HG03521 (cell line): Measurements from ENCODE around the gene FGF1.
"Not testable (repeated sequence)": the region's sequence is repeated elsewhere in the genome, so short reads cannot be mapped to it uniquely, and the experiment has no call there.

Experiments used
- ATAC-seq: cut with Tn5 transposase; IDR thresholded peaks from one replicate; pipeline ENCODE4 v1.9.1; 2021; ENCODE audit warnings: mild to moderate bottlenecking, moderate library complexity; ENCODE audit not compliant: unreplicated experiment

FGF1 gene

DNA sequence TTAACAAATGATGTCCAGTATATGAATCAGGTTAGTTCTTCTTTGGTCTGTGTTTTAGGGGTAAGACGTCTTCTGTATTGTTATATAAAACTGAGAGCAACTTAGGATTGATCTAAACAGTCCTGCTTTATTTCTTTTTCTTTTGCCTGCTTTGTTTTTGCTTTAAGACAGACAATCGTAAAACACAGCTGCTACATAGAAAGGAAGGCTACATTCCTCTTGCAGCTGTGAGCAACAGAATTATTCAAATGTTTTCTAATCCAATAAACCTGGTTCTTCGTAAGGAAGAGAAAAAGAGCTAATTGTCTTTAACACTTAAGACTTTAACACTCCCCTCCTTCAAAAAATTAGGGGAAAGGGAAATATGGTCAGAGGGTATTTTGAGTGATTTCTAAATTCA is 14.6 kb downstream of the FGF1 start:
- ATAC-seq: no peak

DNA sequence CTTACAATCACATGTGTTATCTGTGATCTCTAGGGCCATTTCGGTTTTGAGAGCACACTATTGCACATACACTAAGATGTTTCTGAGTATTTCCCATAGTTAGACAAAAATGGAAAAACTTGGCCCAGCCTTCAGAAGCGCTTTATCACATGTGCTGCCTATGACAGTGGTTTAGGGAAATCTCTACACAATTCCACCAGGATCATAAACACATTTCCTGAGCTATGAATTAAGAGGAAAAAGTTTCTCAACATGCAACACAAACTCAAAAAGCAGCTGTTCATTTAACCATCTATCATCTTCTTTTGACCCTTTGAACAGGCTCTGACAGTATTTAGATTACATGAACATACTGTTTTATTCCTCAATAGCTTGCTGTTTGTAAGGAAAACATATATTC is 15.1 kb downstream of the FGF1 start:
- ATAC-seq: no peak

DNA sequence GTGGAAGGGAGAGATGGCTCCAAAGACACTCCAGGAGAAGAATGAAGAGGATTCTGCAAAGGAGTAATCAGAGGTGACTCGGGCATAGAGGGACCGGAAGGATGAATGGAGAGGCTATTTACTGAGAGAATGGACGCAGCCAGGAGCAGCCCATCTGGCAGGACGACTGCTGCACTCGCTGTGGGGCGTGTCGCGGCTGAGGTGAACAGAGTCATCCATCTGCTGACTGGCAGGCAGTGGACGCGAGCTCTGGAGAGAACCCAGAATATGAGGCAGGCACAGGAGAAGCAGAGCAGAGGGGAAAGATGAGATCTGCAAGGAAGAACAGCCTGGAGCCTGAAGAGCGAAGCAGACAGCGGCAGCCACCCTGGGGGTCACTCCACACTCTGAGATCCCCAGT is 16.4 kb downstream of the FGF1 start:
- no peak for ATAC-seq

DNA sequence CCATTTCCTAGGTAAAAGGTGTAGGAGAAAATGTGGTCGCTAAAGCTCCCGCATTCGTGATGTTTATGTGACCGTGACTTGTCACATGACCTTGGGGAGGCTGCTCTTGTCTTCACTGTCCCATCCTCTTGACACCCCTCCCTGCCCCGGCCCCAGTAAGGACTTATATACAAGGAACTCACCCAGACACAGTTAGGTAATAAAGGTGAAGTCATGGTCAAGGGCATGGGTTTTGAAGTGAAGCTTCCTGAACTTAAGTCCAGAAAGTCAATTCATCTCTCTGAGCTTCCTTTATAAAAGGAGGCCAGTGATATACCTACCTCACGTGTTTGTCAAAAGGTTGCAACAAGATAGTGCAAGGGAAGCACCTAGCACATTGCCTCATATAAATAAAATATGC is 17.6 kb downstream of the FGF1 start:
- ATAC-seq: no peak

DNA sequence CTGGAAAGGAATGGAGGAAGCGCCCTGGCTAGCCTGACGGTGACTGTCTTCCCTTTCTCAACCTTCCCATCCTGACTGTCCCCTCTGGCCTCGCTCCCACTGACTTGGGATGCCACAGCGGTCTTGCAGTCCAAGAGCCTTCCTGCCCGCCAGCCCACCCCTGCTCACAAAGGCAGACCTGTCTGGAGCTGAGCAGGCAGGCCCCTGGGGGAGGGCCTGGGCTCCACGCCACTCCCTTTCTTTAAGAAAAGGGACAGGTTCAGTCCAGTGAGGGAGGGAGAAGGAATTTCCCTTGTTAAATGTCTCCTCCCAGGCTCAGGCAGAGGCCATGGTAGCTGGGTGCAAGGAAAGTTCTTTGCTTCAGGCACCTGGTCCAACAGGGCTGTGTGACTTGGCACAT is 18.1 kb downstream of the FGF1 start:
- ATAC-seq: no peak

DNA sequence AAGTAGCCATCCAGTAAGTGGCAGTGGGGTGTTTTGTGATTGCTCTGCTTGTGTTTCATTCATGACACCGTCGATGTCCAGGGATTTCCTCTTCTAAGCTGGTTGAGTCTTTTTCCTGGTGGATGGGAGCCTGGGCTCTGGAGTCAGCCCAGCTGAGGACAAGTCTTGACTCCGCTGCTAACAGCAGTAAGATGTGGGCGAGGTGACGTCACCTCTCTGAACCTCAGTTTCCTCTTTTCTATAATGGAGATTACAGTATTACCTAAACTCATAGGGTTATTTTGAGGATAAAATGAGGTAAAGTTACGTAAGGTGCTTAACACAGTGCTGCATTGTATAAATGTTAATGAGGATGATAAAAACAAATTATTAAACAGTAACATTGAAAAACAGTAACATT is 21.3 kb downstream of the FGF1 start:
- no peak for ATAC-seq

DNA sequence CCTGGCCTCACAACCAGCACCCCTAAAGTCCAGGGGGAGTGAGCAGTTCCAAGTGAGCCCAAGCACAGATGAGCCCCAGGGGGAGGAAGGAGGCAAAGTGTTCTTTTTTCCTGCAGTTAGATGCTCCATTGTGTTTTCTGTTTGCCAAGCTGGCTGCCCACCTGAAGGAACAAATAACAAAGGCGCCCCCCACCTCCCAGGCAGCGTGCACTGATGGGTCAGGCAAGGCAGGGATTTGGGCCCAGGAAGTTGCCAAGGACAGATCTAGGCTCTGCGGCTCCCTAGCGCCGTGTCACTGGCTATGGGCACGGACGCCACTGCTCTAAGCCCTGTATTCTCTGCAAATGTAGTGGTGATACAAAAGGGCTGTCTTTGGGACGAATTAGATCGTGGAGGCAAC is 21.8 kb downstream of the FGF1 start:
- no peak for ATAC-seq

DNA sequence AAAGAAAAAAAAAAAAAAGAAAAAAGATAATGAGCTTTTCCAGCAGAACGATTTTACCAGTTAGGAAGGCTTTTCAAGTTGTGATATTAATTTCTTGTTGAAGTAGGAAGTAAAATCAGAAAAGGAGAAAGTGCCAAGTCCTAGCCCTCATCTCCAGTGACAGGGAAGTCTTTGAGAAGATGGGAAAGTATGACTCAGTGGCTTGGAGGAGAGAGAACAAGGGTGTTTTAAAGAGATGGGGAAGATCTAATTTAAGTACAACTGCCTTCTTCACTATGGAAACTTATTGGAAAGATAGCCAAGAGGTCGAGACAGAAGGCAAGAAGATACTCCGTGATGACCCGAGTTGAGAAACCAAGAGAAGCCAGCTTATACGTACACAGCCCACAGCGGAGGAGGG is 22.6 kb downstream of the FGF1 start:
- no peak for ATAC-seq

DNA sequence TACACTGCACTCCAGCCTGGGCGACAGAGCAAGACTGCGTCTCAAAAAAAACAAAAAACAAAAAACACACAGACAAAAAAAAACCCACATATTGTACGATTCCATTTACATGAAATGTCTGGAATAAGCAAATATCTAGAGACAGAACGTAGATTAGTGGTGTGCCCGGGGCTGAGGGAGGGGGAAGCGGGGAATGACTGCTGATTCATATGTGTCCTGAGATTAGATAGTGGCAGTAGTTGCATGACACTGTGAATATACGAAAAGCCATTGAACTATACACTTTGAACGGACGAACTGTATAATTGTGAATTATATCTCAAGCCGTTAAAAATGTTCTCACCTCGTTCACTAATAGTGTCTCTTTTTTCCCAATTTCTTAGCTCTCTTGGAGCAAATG is 23.9 kb downstream of the FGF1 start:
- no peak for ATAC-seq

DNA sequence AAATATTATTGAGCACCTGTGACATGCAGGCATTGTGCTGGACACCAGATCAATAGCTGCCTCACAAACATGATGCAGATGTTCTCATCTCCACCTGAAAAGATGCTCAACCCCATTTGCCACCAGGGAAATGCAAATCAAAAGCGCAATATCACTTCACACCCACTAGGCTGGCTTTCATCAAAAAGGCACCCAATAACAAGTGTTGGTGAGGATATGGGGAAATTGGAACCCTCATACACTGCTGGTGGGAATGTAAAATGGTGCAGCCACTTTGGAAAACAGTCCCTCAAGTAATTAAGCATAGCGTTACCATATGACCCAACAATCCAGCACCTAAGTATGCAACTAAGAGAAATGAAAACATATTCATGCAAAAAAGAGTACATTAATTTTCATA is 24.7 kb downstream of the FGF1 start:
- no peak for ATAC-seq

DNA sequence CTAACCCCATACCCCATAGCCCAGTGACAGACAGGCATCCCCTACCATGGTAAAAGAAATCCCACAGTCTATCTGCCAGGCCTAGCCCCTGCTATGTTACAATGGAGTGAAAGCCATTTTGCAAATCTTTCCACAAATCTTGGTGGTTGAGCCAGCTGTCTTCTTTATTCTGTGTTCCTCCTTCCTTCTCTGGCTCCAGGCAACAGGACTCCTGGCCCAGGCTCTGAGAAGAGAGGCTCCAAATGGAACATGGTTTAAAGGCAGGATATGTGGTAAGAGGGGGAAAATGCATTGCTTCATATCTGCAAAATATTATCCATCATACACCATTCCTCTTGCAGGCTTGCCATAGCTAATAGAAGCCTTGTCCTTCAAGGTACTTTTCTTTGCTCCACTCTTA is 25.2 kb downstream of the FGF1 start:
- ATAC-seq: no peak

DNA sequence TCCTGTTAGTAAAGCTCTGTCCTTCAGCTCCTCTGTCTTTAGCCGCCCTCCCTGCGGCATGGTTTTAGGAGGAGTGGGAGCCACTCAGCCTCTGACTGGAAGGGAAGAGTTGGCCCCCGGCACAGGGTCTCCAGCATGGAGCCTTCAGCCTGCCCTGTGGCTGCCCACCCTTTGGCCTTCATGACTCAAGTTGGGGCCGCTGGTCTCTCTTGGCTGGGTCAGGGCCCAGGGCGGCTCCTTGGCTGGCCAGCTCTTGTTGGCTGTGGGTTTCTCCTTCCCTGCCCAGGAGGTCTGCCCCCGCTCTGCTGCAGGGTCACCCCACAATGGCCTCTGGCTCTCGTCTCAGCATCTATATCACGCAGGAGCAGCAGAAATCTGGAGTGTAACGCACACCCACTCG is 25.7 kb downstream of the FGF1 start:
- ATAC-seq: no peak

DNA sequence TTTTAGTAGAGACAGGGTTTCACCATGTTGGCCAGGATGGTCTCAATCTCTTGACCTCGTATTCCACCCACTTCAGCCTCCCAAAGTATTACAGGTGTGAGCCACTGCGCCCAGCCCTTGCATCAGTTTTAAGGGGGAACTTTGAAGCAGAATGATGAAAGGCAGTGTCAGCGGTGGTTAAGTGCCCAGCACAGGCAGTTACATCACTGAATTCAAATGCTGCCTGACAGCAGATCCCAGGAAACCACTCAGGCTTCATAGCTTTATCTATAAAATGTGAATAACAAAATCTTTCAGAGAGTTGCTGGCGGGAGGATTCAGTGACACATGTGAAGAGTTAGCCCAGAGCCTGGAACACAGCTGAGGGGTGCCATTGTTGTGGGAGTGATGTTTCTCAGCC is 26.5 kb downstream of the FGF1 start:
- no peak for ATAC-seq

DNA sequence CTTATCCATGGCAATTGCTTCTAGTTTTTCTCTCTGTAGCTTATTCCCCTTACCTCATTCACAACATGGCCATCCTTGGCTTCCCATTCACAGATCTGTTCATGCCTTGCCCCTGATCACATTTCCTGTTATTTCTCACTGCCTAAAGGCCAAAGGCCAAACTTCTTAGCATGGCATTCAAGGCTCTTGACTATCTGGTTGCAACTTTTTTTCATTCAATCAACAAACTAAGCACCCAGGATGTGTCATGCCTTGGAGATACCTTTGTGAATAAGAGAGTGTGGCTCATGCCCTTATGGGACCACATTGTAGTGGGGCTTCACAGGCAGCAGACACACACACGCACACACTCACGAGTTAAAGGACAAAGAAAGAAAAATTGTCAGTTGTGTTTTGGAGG is 27.6 kb downstream of the FGF1 start:
- ATAC-seq: no peak

DNA sequence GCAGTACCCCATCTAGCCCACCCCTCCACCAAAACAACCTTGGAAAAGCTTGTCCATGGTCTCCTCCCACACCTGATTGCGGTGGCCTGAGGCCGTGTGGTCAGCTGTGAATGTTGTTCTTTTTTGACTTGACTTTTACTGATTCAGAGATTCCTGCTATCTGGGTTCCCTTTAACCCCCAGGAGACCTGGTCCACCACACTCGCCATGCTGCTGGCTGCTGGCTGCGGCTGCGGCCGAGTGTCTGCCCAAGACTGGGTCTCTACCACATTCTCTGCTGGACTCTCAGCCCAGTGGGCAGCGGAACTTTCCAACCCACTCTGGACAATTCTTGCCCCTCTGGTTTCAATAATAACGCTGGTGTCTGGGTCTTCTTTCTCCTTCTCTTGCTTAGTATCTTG is 28.4 kb downstream of the FGF1 start:
- ATAC-seq: no peak

DNA sequence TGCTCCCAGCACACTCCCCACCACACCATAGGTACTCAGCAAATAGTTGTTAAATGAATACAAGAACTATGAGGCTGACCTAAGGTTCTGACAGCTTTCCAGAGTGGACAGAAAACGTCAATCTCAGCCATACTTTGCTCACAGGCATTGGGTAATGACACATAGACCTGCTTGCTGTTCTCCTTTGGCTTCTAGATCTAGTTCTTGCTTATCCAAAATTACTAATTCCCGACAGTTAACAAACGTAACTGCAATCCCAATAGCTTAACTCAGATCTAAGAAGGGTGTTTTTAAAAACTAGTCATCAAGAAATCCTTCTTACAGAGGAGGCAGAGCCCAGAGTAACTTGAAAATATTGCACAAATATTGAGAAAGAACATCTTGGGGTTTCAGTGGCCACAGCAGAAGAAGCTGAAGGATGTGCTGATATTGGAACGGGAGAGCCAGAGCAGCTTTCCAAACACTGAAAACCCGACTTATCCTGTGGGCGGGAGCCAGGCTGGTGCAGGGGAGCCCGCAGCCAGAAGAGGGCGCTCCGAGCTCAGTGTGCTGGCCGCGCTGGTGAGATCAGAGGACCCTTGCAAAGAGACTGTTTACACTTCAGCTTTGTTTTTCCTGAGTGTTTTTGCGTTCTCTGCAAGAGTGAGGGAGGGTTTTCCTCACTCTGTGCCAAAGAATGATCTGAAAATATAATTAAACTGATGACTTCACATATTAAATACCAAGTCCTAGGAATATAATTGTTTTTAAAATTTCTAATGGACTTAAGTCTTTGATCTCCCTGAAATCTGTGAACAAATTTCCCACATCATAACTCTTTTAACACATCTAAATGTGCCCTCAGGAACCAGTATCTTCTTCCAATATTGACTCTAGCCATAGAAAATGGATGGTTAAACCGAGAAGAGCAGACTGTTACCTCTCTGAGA is 30.3 kb downstream of the FGF1 start:
- ATAC-seq: no peak

DNA sequence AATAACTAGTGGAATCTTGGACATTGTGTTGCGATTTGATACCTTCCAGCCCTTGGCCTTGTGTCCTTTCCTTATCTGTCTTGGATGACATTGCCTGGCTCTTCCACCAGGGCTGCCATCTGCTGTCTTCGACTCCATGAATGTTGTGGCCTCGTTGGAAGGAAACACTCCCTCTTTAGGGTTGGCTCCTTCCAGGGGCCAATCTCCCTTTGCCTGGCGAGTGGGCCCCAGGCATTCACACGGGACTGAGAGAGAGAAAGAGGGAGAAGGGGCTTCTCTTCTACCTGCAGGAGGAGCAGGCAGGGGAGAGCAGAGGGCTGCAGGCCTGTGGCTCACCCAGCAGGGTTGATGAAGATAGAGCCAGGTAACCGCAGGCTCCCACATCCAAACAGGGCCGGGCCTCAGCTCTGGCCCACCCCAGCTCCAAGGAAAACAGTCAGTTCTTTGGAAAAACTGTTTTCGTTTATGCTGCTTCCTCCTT is 31.3 kb downstream of the FGF1 start:
- ATAC-seq: no peak

DNA sequence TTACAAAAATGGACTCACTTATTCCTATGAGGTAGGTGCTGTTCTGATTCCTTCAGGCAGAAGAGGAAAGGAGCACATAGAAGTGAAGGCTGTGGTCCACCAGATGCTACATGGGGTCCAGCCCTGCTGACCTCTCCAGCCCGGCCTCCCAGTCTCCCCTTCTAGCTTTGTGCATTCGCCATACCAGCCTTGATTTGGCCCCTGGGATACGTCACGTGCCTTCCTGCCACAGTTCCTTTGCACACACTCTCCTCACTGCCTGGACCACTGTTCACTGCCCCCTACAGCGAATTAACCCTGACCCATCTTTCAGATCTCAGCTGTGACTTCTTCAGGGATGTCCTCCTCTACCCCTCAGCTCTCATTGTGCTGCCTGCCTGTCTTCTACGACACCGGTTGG is 32.6 kb downstream of the FGF1 start:
- ATAC-seq: no peak

DNA sequence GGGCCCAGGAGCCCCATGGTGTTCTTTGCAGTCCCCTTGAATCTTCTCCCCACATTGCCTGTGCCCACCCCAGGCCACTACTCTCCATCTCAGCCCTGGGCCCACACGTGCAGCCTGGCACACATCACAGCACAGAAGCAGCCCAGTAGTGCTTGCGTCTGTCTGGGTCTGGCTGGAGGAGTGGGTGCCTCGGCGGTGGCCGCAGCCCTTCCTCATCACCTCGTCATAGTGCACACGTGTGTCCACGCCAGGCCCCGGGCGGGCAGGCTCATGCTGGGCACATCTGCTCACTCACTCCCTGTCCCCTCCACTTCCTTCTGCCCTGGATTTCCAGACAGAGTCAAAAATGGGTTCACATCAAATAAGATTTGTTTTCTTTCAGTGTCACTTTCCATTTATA is 33.3 kb downstream of the FGF1 start:
- ATAC-seq: no peak

DNA sequence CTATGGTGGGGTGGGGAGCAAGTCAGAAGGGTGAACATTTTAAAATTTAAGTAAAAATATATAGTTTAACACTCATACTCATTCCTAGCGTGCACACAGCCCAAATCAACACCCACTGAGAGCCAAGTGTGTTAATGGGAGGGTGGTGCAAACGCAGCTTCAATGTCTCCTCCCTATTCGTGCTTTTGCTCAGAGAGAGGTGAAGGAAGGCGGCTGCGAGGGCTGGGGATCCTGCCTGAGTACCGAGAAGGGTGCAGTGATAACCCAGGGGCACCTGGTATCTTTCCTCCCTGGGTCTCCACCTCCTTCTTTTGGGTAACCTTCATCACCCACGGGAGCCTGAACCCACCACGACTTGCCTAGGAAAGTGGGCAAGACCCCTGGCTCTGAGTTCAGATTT is 35.0 kb downstream of the FGF1 start:
- ATAC-seq: no peak

DNA sequence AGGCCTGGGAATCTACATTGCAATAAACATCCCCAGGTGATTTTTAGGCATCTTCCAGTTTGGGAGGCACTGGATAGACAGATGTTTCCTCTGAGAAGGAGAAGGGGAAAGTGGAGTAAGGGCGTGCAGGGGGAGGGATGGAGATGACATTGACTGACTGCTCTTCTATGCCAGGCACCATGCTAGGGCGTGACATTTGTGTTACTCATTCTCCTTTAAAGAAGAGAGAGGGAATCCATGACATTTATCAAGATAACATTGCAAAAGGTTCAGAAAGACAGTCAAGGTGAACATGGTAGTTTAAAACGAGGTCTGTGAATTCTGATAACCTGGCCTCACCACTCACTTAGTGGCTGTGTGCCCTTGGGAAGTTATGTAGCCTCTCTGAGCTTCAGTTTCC is 35.8 kb downstream of the FGF1 start:
- no peak for ATAC-seq

DNA sequence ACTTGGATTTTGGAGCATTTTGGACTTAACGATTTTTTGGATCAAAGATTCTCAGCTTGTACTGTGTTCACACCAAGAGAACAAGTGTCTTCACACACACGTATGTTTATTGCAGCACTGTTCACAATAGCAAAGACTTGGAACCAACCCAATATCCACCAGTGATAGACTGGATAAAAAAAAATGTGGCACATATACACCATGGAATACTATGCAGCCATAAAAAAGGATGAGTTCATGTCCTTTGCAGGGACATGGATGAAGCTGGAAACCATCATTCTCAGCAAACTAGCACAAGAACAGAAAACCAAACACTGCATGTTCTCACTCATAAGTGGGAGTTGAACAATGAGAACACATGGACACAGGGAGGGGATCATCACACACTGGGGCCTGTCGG is 37.8 kb downstream of the FGF1 start:
- ATAC-seq: not testable (repeated sequence)

DNA sequence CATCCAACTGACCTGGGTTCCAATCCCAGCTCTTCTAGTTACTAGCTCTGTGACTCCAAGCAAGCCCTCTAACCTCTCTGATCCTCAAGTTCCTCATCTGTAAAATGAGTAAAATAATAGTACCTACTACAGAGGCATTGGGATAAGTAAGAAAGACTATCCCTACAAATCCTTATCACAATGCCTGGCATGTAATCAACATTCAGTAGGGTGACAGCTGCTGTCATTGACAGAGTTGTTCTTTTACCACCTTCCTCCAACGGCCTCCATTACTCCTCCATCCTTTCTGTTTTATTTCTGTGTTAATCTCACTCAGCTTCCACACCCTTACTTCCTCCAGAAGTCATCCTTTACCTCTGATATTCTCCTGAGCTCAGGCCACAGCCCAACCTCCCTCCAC is 40.4 kb downstream of the FGF1 start:
- ATAC-seq: no peak
